H1 (cell line): ENCODE results near the gene ALK. TPM values are rescaled to one million over a fixed set of nuclear protein-coding genes. Genes with fewer than 3 reads are reported as not detected.

ENCODE experiments used
- CTCF ChIA-PET: fragments of 300-600 bp; sonication (Branson Sonifier 250); formaldehyde crosslinking; loops from one replicate; lab custom pipeline; 2021; ENCODE audit not compliant: partially characterized antibody; lab: Charles Lee
- POLR2A ChIA-PET: fragments of 300-600 bp; sonication (Branson Sonifier 250); formaldehyde crosslinking; loops from one replicate; lab custom pipeline; 2021; ENCODE audit warnings: inconsistent platforms; ENCODE audit not compliant: partially characterized antibody; lab: Charles Lee
- DNase-seq, 2 experiments: peaks; one replicate each; pipeline versions ENCODE4 v3.0.0 to v3.0.0-alpha.2; 2010 to 2022; ENCODE audit warnings: low spot score in 2 of 2, low read depth in 1 of 2, mixed read lengths in 1 of 2
- FAIRE-seq: peaks from 2 replicates; lab custom pipeline; 2011; peaks lifted over from hg19 to GRCh38; lab: Jason Lieb, UNC
- H2AFZ ChIP-seq: 2 replicates; pipeline ENCODE4 v1.8.1; 2012; ENCODE audit warnings: low read length, inconsistent platforms
- H2AK5ac ChIP-seq: 2 replicates; pipeline ENCODE4 v1.6.1; 2013; ENCODE audit warnings: low read depth, low read length
- H2BK120ac ChIP-seq: replicated peaks from 2 replicates; pipeline ENCODE3; 2013; ENCODE audit warnings: low read depth, low read length, inconsistent platforms
- H2BK12ac ChIP-seq: 2 replicates; pipeline ENCODE4 v1.6.1; 2013; ENCODE audit warnings: low read depth, low read length
- H2BK15ac ChIP-seq: 2 replicates; pipeline ENCODE4 v1.6.1; 2013; ENCODE audit warnings: low read length
- H2BK20ac ChIP-seq: 2 replicates; pipeline ENCODE4 v1.6.1; 2013; ENCODE audit warnings: low read length
- H2BK5ac ChIP-seq: 2 replicates; pipeline ENCODE4 v1.6.1; 2013; ENCODE audit warnings: low read depth, low read length
- H3K14ac ChIP-seq: 2 replicates; pipeline ENCODE4 v1.6.1; 2013; ENCODE audit warnings: inconsistent platforms; ENCODE audit not compliant: insufficient read length
- H3K18ac ChIP-seq: 2 replicates; pipeline ENCODE4 v1.6.1; 2013; ENCODE audit warnings: low read length; ENCODE audit errors: extremely low read depth
- H3K23ac ChIP-seq: 2 replicates; pipeline ENCODE4 v1.6.1; 2013; ENCODE audit warnings: inconsistent platforms; ENCODE audit not compliant: insufficient read length
- H3K23me2 ChIP-seq: 2 replicates; pipeline ENCODE4 v1.6.1; 2013; ENCODE audit warnings: low read depth, low read length
- H3K27ac ChIP-seq: 2 replicates; pipeline ENCODE4 v1.6.1; 2011; ENCODE audit warnings: low read depth, low read length, inconsistent platforms
- H3K27me3 ChIP-seq, 4 experiments: replicated peaks in 1 of 4; 1 replicate in 1 of 4; 2 replicates in 3 of 4; pipeline versions ENCODE4 v1.6.1 to v1.8.1; 2011 to 2013; ENCODE audit warnings: low read length in 3 of 4, mild to moderate bottlenecking in 3 of 4, inconsistent platforms in 2 of 4, mixed read lengths in 2 of 4, moderate library complexity in 1 of 4; ENCODE audit not compliant: control insufficient read depth in 3 of 4, insufficient read depth in 3 of 4; ENCODE audit errors: extremely low read depth in 1 of 4
- H3K36me3 ChIP-seq, 4 experiments: 2 replicates each; pipeline versions ENCODE4 v1.6.1 to v1.8.1; 2011 to 2013; ENCODE audit warnings: mild to moderate bottlenecking in 4 of 4, low read length in 3 of 4, moderate library complexity in 2 of 4, control low read depth in 1 of 4, inconsistent platforms in 1 of 4; ENCODE audit not compliant: insufficient read depth in 4 of 4, control insufficient read depth in 2 of 4
- H3K4ac ChIP-seq: replicated peaks from 2 replicates; pipeline ENCODE3; 2013; ENCODE audit warnings: low read length, low read depth, mixed read lengths, inconsistent platforms; ENCODE audit not compliant: insufficient read length
- H3K4me1 ChIP-seq, 4 experiments: replicated peaks in 1 of 4; 1 replicate in 1 of 4; 2 replicates in 3 of 4; pipeline versions ENCODE4 v1.6.1 to v1.8.1; 2011 to 2013; ENCODE audit warnings: low read length in 3 of 4, inconsistent platforms in 2 of 4, mixed read lengths in 1 of 4; ENCODE audit not compliant: insufficient read depth in 4 of 4, control insufficient read depth in 3 of 4
- H3K4me2 ChIP-seq, 2 experiments: 2 replicates each; pipeline versions ENCODE4 v1.6.1 to v1.8.1; 2011 to 2013; ENCODE audit warnings: low read depth in 2 of 2, low read length in 2 of 2, control low read depth in 1 of 2, inconsistent platforms in 1 of 2, mild to moderate bottlenecking in 1 of 2; ENCODE audit not compliant: insufficient read depth in 1 of 2
- H3K4me3 ChIP-seq, 4 experiments: fragments of 200-600, 300-600 bp in 1 of 4; sonication (generic), shearing (Covaris generic), sonication (Bioruptor Twin) in 1 of 4; 2 replicates each; pipeline versions ENCODE4 v1.5.1 to v1.8.1; 2011 to 2016; ENCODE audit warnings: low read length in 4 of 4, low read depth in 3 of 4, control low read depth in 2 of 4, inconsistent platforms in 2 of 4, mild to moderate bottlenecking in 2 of 4, mixed read lengths in 1 of 4, moderate library complexity in 1 of 4; ENCODE audit not compliant: insufficient read depth in 2 of 4; ENCODE audit errors: extremely low read depth in 1 of 4
- H3K56ac ChIP-seq: replicated peaks from 2 replicates; pipeline ENCODE3; 2013; ENCODE audit warnings: low read depth, mild to moderate bottlenecking, mixed read lengths, low read length, inconsistent platforms; ENCODE audit not compliant: insufficient read length
- H3K79me1 ChIP-seq: 2 replicates; pipeline ENCODE4 v1.6.1; 2013; ENCODE audit warnings: low read depth, low read length, control low read depth
- H3K79me2 ChIP-seq, 2 experiments: 2 replicates each; pipeline versions ENCODE4 v1.6.1 to v1.8.1; 2012 to 2013; ENCODE audit warnings: low read length in 2 of 2, mild to moderate bottlenecking in 2 of 2, inconsistent platforms in 1 of 2; ENCODE audit not compliant: insufficient read depth in 2 of 2, control insufficient read depth in 1 of 2
- H3K9ac ChIP-seq, 4 experiments: replicated peaks in 1 of 4; 1 replicate in 1 of 4; 2 replicates in 3 of 4; pipeline versions ENCODE4 v1.6.1 to v1.8.1; 2011 to 2013; ENCODE audit warnings: low read depth in 3 of 4, low read length in 3 of 4, control low read depth in 2 of 4, mild to moderate bottlenecking in 2 of 4, moderate library complexity in 2 of 4, inconsistent platforms in 1 of 4; ENCODE audit errors: extremely low read depth in 1 of 4
- H3K9me3 ChIP-seq, 2 experiments: 2 replicates each; pipeline versions ENCODE4 v1.6.1 to v1.8.1; 2012 to 2013; ENCODE audit warnings: mild to moderate bottlenecking in 2 of 2, moderate library complexity in 2 of 2, control low read depth in 1 of 2, inconsistent platforms in 1 of 2, low read depth in 1 of 2, low read length in 1 of 2, mixed read lengths in 1 of 2; ENCODE audit not compliant: insufficient read depth in 2 of 2
- H4K20me1 ChIP-seq, 2 experiments: replicated peaks in 1 of 2; 2 replicates each; pipeline versions ENCODE3 to v1.8.1; 2011 to 2013; ENCODE audit warnings: inconsistent platforms in 2 of 2, low read length in 2 of 2, mild to moderate bottlenecking in 1 of 2; ENCODE audit not compliant: insufficient read depth in 2 of 2, control insufficient read depth in 1 of 2
- H4K5ac ChIP-seq: 2 replicates; pipeline ENCODE4 v1.6.1; 2013; ENCODE audit warnings: low read length, low read depth, mixed read lengths, inconsistent platforms; ENCODE audit not compliant: insufficient read length
- H4K8ac ChIP-seq: 2 replicates; pipeline ENCODE4 v1.8.0; 2013; ENCODE audit warnings: mild to moderate bottlenecking, moderate library complexity, low read length, inconsistent platforms; ENCODE audit not compliant: insufficient read depth; ENCODE audit errors: extremely low read depth
- H4K91ac ChIP-seq: replicated peaks from 2 replicates; pipeline ENCODE3; 2013; ENCODE audit warnings: low read length, mixed read lengths, inconsistent platforms; ENCODE audit not compliant: insufficient read length
- CHD2 ChIP-seq: IDR thresholded peaks from 2 replicates; pipeline ENCODE4 v1.6.1; 2012; ENCODE audit warnings: low read length, improper control_type of control experiment
- HDAC6 ChIP-seq: IDR thresholded peaks from one replicate; pipeline ENCODE4 v1.7.1; 2012; ENCODE audit warnings: low read depth, mild to moderate bottlenecking, inconsistent platforms, low read length, moderate library complexity
- KDM4A ChIP-seq: IDR thresholded peaks from one replicate; pipeline ENCODE4 v1.7.1; 2012; ENCODE audit warnings: low read depth, mild to moderate bottlenecking, moderate library complexity, low read length, inconsistent platforms; ENCODE audit not compliant: severe bottlenecking
- MAX ChIP-seq: IDR thresholded peaks from 2 replicates; pipeline ENCODE4 v1.6.1; 2012; ENCODE audit warnings: inconsistent platforms
- WGBS, 2 experiments: shearing (Covaris generic) in 1 of 2; methylation state at CpG; one replicate each; pipeline versions ENCODE4 v1.1.6 to v1.1.7; 2013 to 2015; ENCODE audit warnings: low lambda C conversion rate in 2 of 2, mixed read lengths in 2 of 2, inconsistent platforms in 1 of 2, low coverage in 1 of 2, missing lambda C conversion rate in 1 of 2; ENCODE audit not compliant: insufficient replicate concordance in 2 of 2, insufficient coverage in 1 of 2, insufficient read length in 1 of 2; ENCODE audit errors: extremely low coverage in 1 of 2, missing lambda C conversion rate in 1 of 2; 5-methylcytosine and 5-hydroxymethylcytosine counted together
- polyA plus RNA-seq, 7 experiments: library from polyadenylated mRNA; depleted of rRNA in 3 of 7; stranded (reverse) in 5 of 7; unstranded in 2 of 7; fragments of >200 nt in 5 of 7; fragments of 200-250 nt in 2 of 7; gene quantifications; 1 replicate in 5 of 7; 2 replicates in 1 of 7; 4 replicates in 1 of 7; pipeline versions ENCODE4 v1.2.1 to v1.2.3, GENCODE V29; 2011 to 2013; ENCODE audit warnings: missing spikeins in 2 of 7, mixed read lengths in 2 of 7
- total RNA-seq: library from RNA; stranded (reverse); fragmentation: NEBNext Ultra II Directional; extraction: Animal tissue kit (Norgen Biotek cat#: 25700); gene quantifications from 2 replicates; pipeline ENCODE4 v1.2.1, GENCODE V29; 2021

ALK gene
- total and polyA plus RNA-seq, 2 of the 8 experiments (the other 6 are each of a cell fraction or from before 2014, with no cell fraction given), result 0.02 to 0.09 TPM

- Histone ChIP-seq H3K56ac (no peak overlapping the region), H3K23ac (no peak overlapping the region), H4K8ac (no peak overlapping the region), H3K27ac (no peak overlapping the region), H3K4me3 (no peak overlapping the region), H4K20me1 (no peaks in the 10 kb centered on the region), H3K14ac (no peak overlapping the region), H4K5ac (no peak overlapping the region), H3K4ac (no peak overlapping the region), H3K18ac (no peak overlapping the region), H3K4me1 (peaks cover 0 to 4% (median 0%) of the 10 kb centered on the region in 4 experiments; a peak in 1 of 7 replicates), H2AFZ (no peak overlapping the region), H3K36me3 (no peaks in the 10 kb centered on the region), H2BK15ac (no peak overlapping the region), H3K27me3 (no peaks in the 10 kb centered on the region), H3K79me2 (no peaks in the 10 kb centered on the region), H3K4me2 (no peak overlapping the region), H3K79me1 (no peaks in the 10 kb centered on the region), H4K91ac (no peak overlapping the region), H2BK120ac (no peak overlapping the region), H3K9me3 (no peaks in the 10 kb centered on the region), H2BK5ac (no peak overlapping the region), H2BK12ac (no peak overlapping the region), H2BK20ac (no peak overlapping the region), H3K9ac (no peak overlapping the region), H3K23me2 (no peaks in the 10 kb centered on the region), H2AK5ac (peak overlapping the region; percentile 32; the same call in 1 of the 2 replicates)
- POLR2A ChIA-PET, result no interaction called here
- CTCF ChIA-PET, result interaction anchor here (0.6 kb wide), 1 partner anchor 231 kb away, joined by 4 read pairs; no protein-coding TSS in a partner anchor
- DNase-seq, result no peak
- TF ChIP-seq CHD2 (no peak), MAX (no peak), HDAC6 (no peak), KDM4A (no peak)
- no peak for FAIRE-seq
- WGBS, 2 experiments, result 95% methylated on average over 8 of the region's 8 CpGs; no CpG with 5 or more reads in 1 of the 2 experiments
Measured at GRCh38 chr2:29613792-29614266, 307.6 kb downstream of the ALK start.
